ENCODE measurements around the gene MAP2K1.

Gene MAP2K1

GRCh38 chr15:66404532-66404931 is 17.8 kb downstream of the MAP2K1 start:
- Histone ChIP-seq H4K8ac (ENCODE audit: low read depth, low read length) (no peak overlapping the region), H3K27ac (replicated peaks; ENCODE audit: low read length) (no peak overlapping the region), H3K4me2 (ENCODE audit: insufficient read depth, low read length, poor library complexity, severe bottlenecking) (no peak overlapping the region), H2BK5ac (ENCODE audit: low read length) (no peak overlapping the region), H3K18ac (ENCODE audit: low read length) (no peak overlapping the region), H3K27me3 (ENCODE audit: control insufficient read depth in 3 of 3, insufficient read depth in 3 of 3, low read depth in 1 of 3, low read length in 3 of 3) (no peaks in the 10 kb centered on the region), H2BK15ac (ENCODE audit: low read length) (no peak overlapping the region), H3K4me3 (ENCODE audit: low read length in 2 of 2) (no peak overlapping the region), H3K79me1 (ENCODE audit: low read depth, low read length) (no peaks in the 10 kb centered on the region), H2AFZ (ENCODE audit: low read length) (no peak overlapping the region), H3K14ac (ENCODE audit: low read length) (no peak overlapping the region), H3K23ac (ENCODE audit: low read depth, low read length, poor library complexity) (no peak overlapping the region), H4K91ac (ENCODE audit: low read depth, low read length, poor library complexity) (no peak overlapping the region), H3K36me3 (replicated peaks in 1 of 2; ENCODE audit: control insufficient read depth in 2 of 2, insufficient read depth in 2 of 2, low read length in 2 of 2) (peaks cover 0 to 10% of the 10 kb centered on the region in 2 donors), H2AK5ac (ENCODE audit: low read depth, low read length) (no peak overlapping the region), H3K4ac (ENCODE audit: low read length) (no peak overlapping the region), H2BK12ac (ENCODE audit: low read length) (no peak overlapping the region), H2BK120ac (ENCODE audit: low read depth, low read length) (no peak overlapping the region), H3K9ac (ENCODE audit: low read depth, low read length, poor library complexity) (no peak overlapping the region), H3K9me3 (replicated peaks in 1 of 2; ENCODE audit: control insufficient read depth in 2 of 2, insufficient read depth in 1 of 2, low read depth in 1 of 2, low read length in 2 of 2) (no peaks in the 10 kb centered on the region), H3K4me1 (ENCODE audit: control insufficient read depth in 2 of 2, insufficient read depth in 1 of 2, low read depth in 1 of 2, low read length in 2 of 2) (peaks cover 10 to 29% of the 10 kb centered on the region in 2 donors)
- no peak for DNase-seq (ENCODE audit: low spot score)
- WGBS, 2 donors (ENCODE audit: extremely low coverage in 2 of 2, insufficient read length in 2 of 2, insufficient replicate concordance in 1 of 2): no CpG with 5 or more reads among the region's 7 CpGs

DNA sequence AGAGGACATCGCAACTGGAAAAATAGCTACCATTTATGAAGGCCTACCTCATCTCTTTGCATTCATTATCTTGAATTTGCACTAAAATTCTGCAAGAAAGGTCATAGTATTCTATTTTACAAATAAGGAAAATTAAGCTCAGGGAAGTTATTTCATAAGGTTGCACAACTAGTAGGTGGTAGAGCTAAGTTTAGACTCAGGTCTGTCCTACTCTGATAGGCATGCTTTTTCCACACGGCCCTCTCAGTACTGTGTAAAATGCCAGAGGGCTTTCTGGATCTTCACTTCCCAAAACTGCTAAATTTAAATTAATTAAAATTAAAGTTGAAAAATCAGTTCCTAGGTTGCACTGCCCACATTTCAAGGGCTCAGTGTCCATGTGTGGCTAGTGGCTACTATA is 18.3 kb downstream of the MAP2K1 start:
- Histone ChIP-seq H2BK5ac (ENCODE audit: low read length) (no peak overlapping the region), H2AFZ (ENCODE audit: low read length) (no peak overlapping the region), H3K4ac (ENCODE audit: low read length) (no peak overlapping the region), H2BK120ac (ENCODE audit: low read depth, low read length) (no peak overlapping the region), H3K18ac (ENCODE audit: low read length) (no peak overlapping the region), H3K27me3 (ENCODE audit: control insufficient read depth in 3 of 3, insufficient read depth in 3 of 3, low read depth in 1 of 3, low read length in 3 of 3) (no peaks in the 10 kb centered on the region), H3K9me3 (replicated peaks in 1 of 2; ENCODE audit: control insufficient read depth in 2 of 2, insufficient read depth in 1 of 2, low read depth in 1 of 2, low read length in 2 of 2) (no peaks in the 10 kb centered on the region), H3K4me1 (ENCODE audit: control insufficient read depth in 2 of 2, insufficient read depth in 1 of 2, low read depth in 1 of 2, low read length in 2 of 2) (peaks cover 10 to 32% of the 10 kb centered on the region in 2 donors), H2BK12ac (ENCODE audit: low read length) (no peak overlapping the region), H3K36me3 (replicated peaks in 1 of 2; ENCODE audit: control insufficient read depth in 2 of 2, insufficient read depth in 2 of 2, low read length in 2 of 2) (peaks cover 0 to 8% of the 10 kb centered on the region in 2 donors), H4K8ac (ENCODE audit: low read depth, low read length) (no peak overlapping the region), H3K4me3 (ENCODE audit: low read length in 2 of 2) (no peak overlapping the region), H3K79me1 (ENCODE audit: low read depth, low read length) (no peaks in the 10 kb centered on the region), H3K4me2 (ENCODE audit: insufficient read depth, low read length, poor library complexity, severe bottlenecking) (no peak overlapping the region), H3K27ac (replicated peaks; ENCODE audit: low read length) (no peak overlapping the region), H3K23ac (ENCODE audit: low read depth, low read length, poor library complexity) (no peak overlapping the region), H3K14ac (ENCODE audit: low read length) (no peak overlapping the region), H3K9ac (ENCODE audit: low read depth, low read length, poor library complexity) (no peak overlapping the region), H2BK15ac (ENCODE audit: low read length) (no peak overlapping the region), H4K91ac (ENCODE audit: low read depth, low read length, poor library complexity) (no peak overlapping the region), H2AK5ac (ENCODE audit: low read depth, low read length) (no peak overlapping the region)
- DNase-seq (ENCODE audit: low spot score): no peak
- WGBS, 2 donors (ENCODE audit: extremely low coverage in 2 of 2, insufficient read length in 2 of 2, insufficient replicate concordance in 1 of 2): no CpG with 5 or more reads among the region's 2 CpGs

- no CpG with 5 or more reads among the region's 3 CpGs for WGBS, 2 donors (ENCODE audit: extremely low coverage in 2 of 2, insufficient read length in 2 of 2, insufficient replicate concordance in 1 of 2)
- no peak overlapping the region for H4K91ac ChIP-seq (ENCODE audit: low read depth, low read length, poor library complexity)
- peaks cover 0 to 4% of the 10 kb centered on the region in 2 donors for H3K36me3 ChIP-seq (replicated peaks in 1 of 2; ENCODE audit: control insufficient read depth in 2 of 2, insufficient read depth in 2 of 2, low read length in 2 of 2)
- H2BK120ac ChIP-seq (ENCODE audit: low read depth, low read length): no peak overlapping the region
- H2AFZ ChIP-seq (ENCODE audit: low read length): no peak overlapping the region
- DNase-seq (ENCODE audit: low spot score): no peak
- no peaks in the 10 kb centered on the region for H3K79me1 ChIP-seq (ENCODE audit: low read depth, low read length)
- H3K9ac ChIP-seq (ENCODE audit: low read depth, low read length, poor library complexity): no peak overlapping the region
- H3K27ac ChIP-seq (replicated peaks; ENCODE audit: low read length): no peak overlapping the region
- no peak overlapping the region for H2BK15ac ChIP-seq (ENCODE audit: low read length)
- H3K4me3 ChIP-seq (ENCODE audit: low read length in 2 of 2): peak overlapping the region in 1 of 2 donors; percentile 6
- no peak overlapping the region for H3K14ac ChIP-seq (ENCODE audit: low read length)
- H4K8ac ChIP-seq (ENCODE audit: low read depth, low read length): no peak overlapping the region
- no peak overlapping the region for H2BK12ac ChIP-seq (ENCODE audit: low read length)
- H3K4me2 ChIP-seq (ENCODE audit: insufficient read depth, low read length, poor library complexity, severe bottlenecking): no peak overlapping the region
- no peak overlapping the region for H3K18ac ChIP-seq (ENCODE audit: low read length)
- H3K4ac ChIP-seq (ENCODE audit: low read length): no peak overlapping the region
- no peak overlapping the region for H2BK5ac ChIP-seq (ENCODE audit: low read length)
- H2AK5ac ChIP-seq (ENCODE audit: low read depth, low read length): no peak overlapping the region
- no peak overlapping the region for H3K23ac ChIP-seq (ENCODE audit: low read depth, low read length, poor library complexity)
- H3K27me3 ChIP-seq (ENCODE audit: control insufficient read depth in 3 of 3, insufficient read depth in 3 of 3, low read depth in 1 of 3, low read length in 3 of 3): no peaks in the 10 kb centered on the region
- H3K9me3 ChIP-seq (replicated peaks in 1 of 2; ENCODE audit: control insufficient read depth in 2 of 2, insufficient read depth in 1 of 2, low read depth in 1 of 2, low read length in 2 of 2): no peaks in the 10 kb centered on the region
- peaks cover 8 to 34% of the 10 kb centered on the region in 2 donors for H3K4me1 ChIP-seq (ENCODE audit: control insufficient read depth in 2 of 2, insufficient read depth in 1 of 2, low read depth in 1 of 2, low read length in 2 of 2)
Observed at GRCh38 chr15:66405615-66406014, 18.9 kb downstream of the MAP2K1 start.

DNA sequence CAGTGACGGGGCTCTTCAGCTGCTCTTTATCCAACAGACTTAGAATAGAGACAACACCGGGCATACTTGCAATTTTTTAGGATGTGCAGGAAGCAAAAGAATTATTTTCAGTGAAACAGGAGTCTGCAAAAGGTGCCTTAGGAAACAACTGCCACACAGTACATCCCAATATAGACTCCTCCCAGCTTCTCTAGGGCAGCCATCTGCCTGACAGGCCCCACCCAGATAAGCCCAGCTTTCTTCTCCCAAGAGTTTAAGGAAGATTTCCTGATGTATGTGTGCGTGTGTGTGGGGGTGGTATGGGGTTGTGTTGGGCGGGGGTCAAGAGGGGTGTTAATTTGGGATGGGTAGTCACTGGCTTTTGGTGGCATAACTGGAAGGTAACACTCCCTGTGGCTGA is 21.5 kb downstream of the MAP2K1 start:
- Histone ChIP-seq H2BK15ac (ENCODE audit: low read length) (no peak overlapping the region), H4K91ac (ENCODE audit: low read depth, low read length, poor library complexity) (no peak overlapping the region), H3K79me1 (ENCODE audit: low read depth, low read length) (no peaks in the 10 kb centered on the region), H2BK5ac (ENCODE audit: low read length) (no peak overlapping the region), H3K14ac (ENCODE audit: low read length) (no peak overlapping the region), H3K9me3 (replicated peaks in 1 of 2; ENCODE audit: control insufficient read depth in 2 of 2, insufficient read depth in 1 of 2, low read depth in 1 of 2, low read length in 2 of 2) (no peaks in the 10 kb centered on the region), H2BK120ac (ENCODE audit: low read depth, low read length) (no peak overlapping the region), H3K36me3 (replicated peaks in 1 of 2; ENCODE audit: control insufficient read depth in 2 of 2, insufficient read depth in 2 of 2, low read length in 2 of 2) (no peaks in the 10 kb centered on the region), H3K4me2 (ENCODE audit: insufficient read depth, low read length, poor library complexity, severe bottlenecking) (no peak overlapping the region), H2AFZ (ENCODE audit: low read length) (no peak overlapping the region), H3K4me1 (ENCODE audit: control insufficient read depth in 2 of 2, insufficient read depth in 1 of 2, low read depth in 1 of 2, low read length in 2 of 2) (peaks cover 4 to 39% of the 10 kb centered on the region in 2 donors), H3K18ac (ENCODE audit: low read length) (no peak overlapping the region), H2BK12ac (ENCODE audit: low read length) (no peak overlapping the region), H2AK5ac (ENCODE audit: low read depth, low read length) (no peak overlapping the region), H3K4ac (ENCODE audit: low read length) (no peak overlapping the region), H3K4me3 (ENCODE audit: low read length in 2 of 2) (no peak overlapping the region), H4K8ac (ENCODE audit: low read depth, low read length) (no peak overlapping the region), H3K27me3 (ENCODE audit: control insufficient read depth in 3 of 3, insufficient read depth in 3 of 3, low read depth in 1 of 3, low read length in 3 of 3) (no peaks in the 10 kb centered on the region), H3K9ac (ENCODE audit: low read depth, low read length, poor library complexity) (no peak overlapping the region), H3K27ac (replicated peaks; ENCODE audit: low read length) (no peak overlapping the region), H3K23ac (ENCODE audit: low read depth, low read length, poor library complexity) (no peak overlapping the region)
- DNase-seq (ENCODE audit: low spot score): no peak
- WGBS, 2 donors (ENCODE audit: extremely low coverage in 2 of 2, insufficient read length in 2 of 2, insufficient replicate concordance in 1 of 2): 100% methylated on average over 2 of the region's 4 CpGs; no CpG with 5 or more reads in 1 of the 2 donors

Data from neuronal stem cell (in vitro differentiated cells).